NB4 (cell line): ENCODE results near the gene OSBPL7.

Source experiments
- POLR2A ChIP-seq: IDR thresholded peaks from 2 replicates; pipeline ENCODE4 v1.6.1; 2011; ENCODE audit warnings: mild to moderate bottlenecking; ENCODE audit not compliant: insufficient read length; ENCODE audit errors: extremely low read depth
- TF ChIP-seq, protein P1 (sequence below): IDR thresholded peaks from one replicate; pipeline ENCODE4 v1.5.1; 2012; ENCODE audit warnings: low read depth, low read length

DNA sequence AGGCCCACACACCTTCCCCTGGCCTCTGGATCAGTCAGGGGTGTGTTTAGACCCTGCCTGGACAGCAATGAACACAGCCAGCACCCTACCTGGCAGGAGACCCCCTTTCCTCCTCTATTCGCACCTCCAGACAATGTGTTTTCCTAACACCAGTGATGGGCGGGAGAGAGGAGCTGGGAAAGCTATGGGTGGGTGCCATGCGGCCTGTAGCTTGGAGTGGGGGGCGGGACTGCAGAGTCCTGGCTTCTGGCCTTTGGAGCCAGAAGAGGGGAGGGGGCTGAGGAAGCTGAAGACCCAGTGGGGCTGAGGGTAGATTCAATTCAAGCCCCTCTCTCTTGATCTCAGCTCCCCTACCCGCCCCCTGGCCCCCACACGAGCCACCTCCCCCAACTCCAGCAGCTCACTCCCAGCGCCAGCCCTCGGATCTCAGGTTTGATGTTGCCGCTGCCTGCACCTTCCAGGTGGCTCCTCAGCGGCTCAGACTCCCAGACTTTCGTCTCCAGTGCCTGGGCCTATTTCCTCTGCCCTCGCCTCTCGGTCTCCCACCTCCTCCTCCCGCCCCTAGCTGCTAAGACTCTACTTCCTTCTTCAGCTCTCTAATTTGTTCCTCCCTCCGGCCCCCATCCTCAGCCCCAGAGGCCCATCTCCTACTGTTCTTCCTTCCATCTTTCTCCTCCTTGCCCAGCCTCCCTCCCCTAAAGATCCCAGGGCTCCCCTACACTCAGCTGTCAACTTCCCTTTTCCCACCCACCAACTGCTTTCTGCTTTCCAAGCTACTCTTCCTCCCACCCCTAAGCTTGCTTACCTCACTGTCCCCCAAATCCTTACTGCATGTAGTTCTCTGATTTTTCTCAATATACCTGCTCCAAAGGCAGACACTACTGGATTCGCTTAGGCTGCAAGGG is 36.2 kb upstream of the OSBPL7 start:
- no peak for TF ChIP-seq POLR2A
- TF ChIP-seq, protein P1, sequence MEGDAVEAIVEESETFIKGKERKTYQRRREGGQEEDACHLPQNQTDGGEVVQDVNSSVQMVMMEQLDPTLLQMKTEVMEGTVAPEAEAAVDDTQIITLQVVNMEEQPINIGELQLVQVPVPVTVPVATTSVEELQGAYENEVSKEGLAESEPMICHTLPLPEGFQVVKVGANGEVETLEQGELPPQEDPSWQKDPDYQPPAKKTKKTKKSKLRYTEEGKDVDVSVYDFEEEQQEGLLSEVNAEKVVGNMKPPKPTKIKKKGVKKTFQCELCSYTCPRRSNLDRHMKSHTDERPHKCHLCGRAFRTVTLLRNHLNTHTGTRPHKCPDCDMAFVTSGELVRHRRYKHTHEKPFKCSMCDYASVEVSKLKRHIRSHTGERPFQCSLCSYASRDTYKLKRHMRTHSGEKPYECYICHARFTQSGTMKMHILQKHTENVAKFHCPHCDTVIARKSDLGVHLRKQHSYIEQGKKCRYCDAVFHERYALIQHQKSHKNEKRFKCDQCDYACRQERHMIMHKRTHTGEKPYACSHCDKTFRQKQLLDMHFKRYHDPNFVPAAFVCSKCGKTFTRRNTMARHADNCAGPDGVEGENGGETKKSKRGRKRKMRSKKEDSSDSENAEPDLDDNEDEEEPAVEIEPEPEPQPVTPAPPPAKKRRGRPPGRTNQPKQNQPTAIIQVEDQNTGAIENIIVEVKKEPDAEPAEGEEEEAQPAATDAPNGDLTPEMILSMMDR, result no peak
